Ovary (tissue), 9 donors: ENCODE results near the gene NEK11. TPM values are rescaled to one million over a fixed set of nuclear protein-coding genes. Genes with fewer than 3 reads are reported as not detected.

ENCODE experiments used
- DNase-seq, 5 donors: peaks; one replicate each; pipeline ENCODE4 v3.0.0-alpha.2; 2019 to 2020
- H3K27ac ChIP-seq, 2 donors: fragments of 200-600 bp; one replicate each; pipeline versions ENCODE4 v1.5.1 to v1.8.0; 2019 to 2022
- H3K27me3 ChIP-seq: fragments of 200-600 bp; one replicate; pipeline ENCODE4 v1.8.0; 2022
- H3K36me3 ChIP-seq: fragments of 200-600 bp; sonication (generic); one replicate; pipeline ENCODE4 v1.5.1; 2019
- H3K4me1 ChIP-seq: one replicate; pipeline ENCODE4 v1.8.1; 2013; ENCODE audit warnings: mild to moderate bottlenecking, moderate library complexity; ENCODE audit not compliant: insufficient read depth
- H3K4me3 ChIP-seq: fragments of 200-600 bp; sonication (generic); one replicate; pipeline ENCODE4 v1.5.1; 2017
- H3K9me3 ChIP-seq, 2 donors: fragments of 200-600 bp in 1 of 2; sonication (generic) in 1 of 2; one replicate each; pipeline versions ENCODE4 v1.5.1 to v1.8.1; 2013 to 2019; ENCODE audit warnings: mild to moderate bottlenecking in 1 of 2, moderate library complexity in 1 of 2
- CTCF ChIP-seq, 3 donors: fragments of 450-650 bp in 2 of 3; fragments of 200-600 bp in 1 of 3; IDR thresholded peaks; one replicate each; pipeline versions ENCODE4 v1.5.1 to v1.8.0; 2016 to 2022; ENCODE audit warnings: antibody characterized with exemption in 3 of 3, mild to moderate bottlenecking in 1 of 3
- EP300 ChIP-seq: sonication (generic); formaldehyde crosslinking; IDR thresholded peaks from one replicate; pipeline ENCODE4 v1.6.1; 2017; ENCODE audit warnings: antibody characterized with exemption
- POLR2A ChIP-seq: fragments of 450-650 bp; IDR thresholded peaks from one replicate; pipeline ENCODE4 v1.6.1; 2017; ENCODE audit warnings: antibody characterized with exemption, mild to moderate bottlenecking, moderate library complexity
- WGBS, 3 donors: extraction: QIAGEN DNeasy Blood & Tissue Kit in 1 of 3; methylation state at CpG; one replicate each; pipeline versions ENCODE4 v1.1.5 to v1.1.7; 2013 to 2017; 5-methylcytosine and 5-hydroxymethylcytosine counted together
- intact Hi-C, 4 donors: fragments of 100-400 bp; cut with DNase I; formaldehyde crosslinking; loops; one replicate each; pipeline versions ENCODE4 v1.11.0 to v1.15.1; 2022 to 2023
- polyA plus RNA-seq, 2 donors: library from polyadenylated mRNA; stranded (reverse); fragments of 200-250 nt in 1 of 2; fragments of 350-450 nt in 1 of 2; fragmentation: Illumina TruSeq in 1 of 2; extraction: RNeasy Lipid Tissue Mini Kit (QIAGEN cat#74804) in 1 of 2; gene quantifications; one replicate each; pipeline ENCODE4 v1.2.3, GENCODE V29; 2013 to 2014
- total RNA-seq, 7 donors: library from RNA; depleted of rRNA in 2 of 7; stranded (reverse); fragments of >200 nt in 2 of 7; fragmentation: NEBNext Ultra II Directional in 3 of 7; extraction: Animal tissue kit (Norgen Biotek cat#: 25700) in 3 of 7; gene quantifications; one replicate each; pipeline versions ENCODE4 v1.1.0 to v1.2.4, GENCODE V29; 2016 to 2023
- donor health status: DM: no; HTN: no; CAD: no; lungs with moderate emphysema.
- donor health status: DM: no; HTN: no; CAD: no.
- donor health status: Bipolar disorder and iron deficiency.
- donor health status: DM: yes; HTN: yes; CAD: no.
- donor health status: DM: no; HTN: no; CAD: no.
- donor health status: DM: yes; HTN: yes; CAD: no.

NEK11 gene
- total and polyA plus RNA-seq, 9 donors = 4.9 to 37.3 (median 10.7) TPM

GRCh38 chr3:131279577-131279976 is 252.9 kb downstream of the NEK11 start:
- 97 to 98% (median 97%) methylated on average over 2 of the region's 2 CpGs for WGBS, 3 donors
- H3K36me3 ChIP-seq = no peaks in the 10 kb centered on the region
- H3K9me3 ChIP-seq = no peaks in the 10 kb centered on the region
- H3K27me3 ChIP-seq = no peaks in the 10 kb centered on the region
- no peaks in the 10 kb centered on the region for H3K4me1 ChIP-seq
- no peak overlapping the region for H3K4me3 ChIP-seq
- TF ChIP-seq EP300 (no peak), CTCF (IDR thresholded peaks at IDR 0.05) (no peak), POLR2A (no peak)
- intact Hi-C loops = no loop called here
- H3K27ac ChIP-seq = no peak overlapping the region
- no peak for DNase-seq

DNA sequence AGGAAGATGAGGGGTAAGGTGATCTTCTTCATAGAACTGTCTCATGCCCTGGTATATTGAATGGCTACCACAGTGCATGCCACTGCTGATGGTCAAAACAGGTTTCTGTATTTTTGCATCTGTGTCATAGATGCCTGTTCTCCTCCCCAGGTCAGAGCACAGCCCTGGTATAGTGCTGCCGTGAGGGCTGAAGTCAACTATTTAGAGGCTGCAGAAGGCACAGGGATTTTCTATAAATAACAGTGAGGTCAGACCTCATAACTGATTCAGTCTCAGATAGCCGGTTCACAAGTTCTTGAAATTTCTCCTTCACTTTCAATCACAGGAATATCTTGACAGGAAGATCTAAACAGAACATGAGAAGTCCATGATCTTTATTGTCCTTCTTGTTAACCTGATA is 255.7 kb downstream of the NEK11 start:
- no peak for DNase-seq
- Histone ChIP-seq H3K4me3 (no peak overlapping the region), H3K9me3 (no peaks in the 10 kb centered on the region), H3K27me3 (no peaks in the 10 kb centered on the region), H3K4me1 (no peaks in the 10 kb centered on the region), H3K36me3 (no peaks in the 10 kb centered on the region), H3K27ac (no peak overlapping the region)
- 76 to 81% (median 80%) methylated on average over 2 of the region's 2 CpGs for WGBS, 3 donors
- intact Hi-C loops = no loop called here
- TF ChIP-seq EP300 = no peak
- no peak for TF ChIP-seq POLR2A
- TF ChIP-seq CTCF (IDR thresholded peaks at IDR 0.05) = no peak

DNA sequence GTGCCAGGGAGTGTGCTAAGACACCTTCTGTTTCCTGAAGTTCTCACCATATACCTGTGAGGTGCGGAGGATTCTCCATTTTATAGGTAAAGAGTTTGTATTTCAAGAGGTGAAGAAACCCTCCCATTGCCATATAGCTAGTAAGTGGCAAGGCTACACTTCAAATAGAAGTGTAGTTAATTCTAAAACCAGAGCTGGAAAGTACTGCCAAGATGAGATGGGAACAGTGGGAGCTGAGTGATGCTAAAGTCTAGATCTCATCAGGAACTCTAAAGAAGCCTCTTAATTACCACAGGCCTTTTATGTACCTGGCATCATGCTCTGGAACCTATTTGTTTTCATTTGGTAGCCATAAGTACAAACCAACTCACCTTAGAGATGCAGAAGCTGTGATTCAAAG is 256.3 kb downstream of the NEK11 start:
- TF ChIP-seq CTCF (IDR thresholded peaks at IDR 0.05) = no peak
- TF ChIP-seq POLR2A = no peak
- TF ChIP-seq EP300 = no peak
- WGBS, 3 donors = 89 to 100% (median 97%) methylated on average over 1 of the region's 1 CpG

DNA sequence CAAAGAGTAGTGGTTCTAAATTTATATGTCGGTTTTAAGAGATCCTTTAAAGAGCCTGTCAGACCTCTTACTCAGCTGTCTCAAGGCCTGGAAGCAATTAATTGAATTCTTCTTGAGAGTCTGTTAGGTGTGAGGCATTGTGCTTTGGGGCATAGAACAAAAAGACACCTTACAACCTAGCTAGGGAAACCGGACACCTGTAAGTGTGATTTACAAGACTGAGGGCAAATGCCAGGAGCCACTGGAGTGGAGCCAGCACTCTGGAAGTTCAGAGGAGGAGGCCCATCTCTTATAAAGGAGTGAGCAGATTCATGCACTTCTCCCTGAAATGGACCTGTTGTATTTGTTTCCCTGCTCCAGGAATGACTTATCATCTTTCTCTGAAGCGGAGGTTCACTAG is 257.2 kb downstream of the NEK11 start:
- WGBS, 3 donors = 70 to 91% (median 85%) methylated on average over 3 of the region's 3 CpGs
- Histone ChIP-seq H3K4me1 (no peaks in the 10 kb centered on the region), H3K4me3 (no peak overlapping the region), H3K27me3 (no peaks in the 10 kb centered on the region), H3K36me3 (no peaks in the 10 kb centered on the region), H3K27ac (no peak overlapping the region), H3K9me3 (no peaks in the 10 kb centered on the region)
- intact Hi-C loops = no loop called here
- no peak for TF ChIP-seq POLR2A
- no peak for TF ChIP-seq CTCF (IDR thresholded peaks at IDR 0.05)
- TF ChIP-seq EP300 = no peak
- DNase-seq = peak in 1 of 5 donors; percentile 20

More for the DNA sequence above, 256.3 kb downstream of the NEK11 start:
- Histone ChIP-seq H3K4me3 (no peak overlapping the region), H3K4me1 (no peaks in the 10 kb centered on the region), H3K36me3 (no peaks in the 10 kb centered on the region), H3K27me3 (no peaks in the 10 kb centered on the region), H3K9me3 (no peaks in the 10 kb centered on the region), H3K27ac (no peak overlapping the region)
- intact Hi-C loops = no loop called here
- no peak for DNase-seq

- TF ChIP-seq CTCF (IDR thresholded peaks at IDR 0.05) (no peak), POLR2A (no peak), EP300 (no peak)
- H3K9me3 ChIP-seq = no peaks in the 10 kb centered on the region
- no peaks in the 10 kb centered on the region for H3K36me3 ChIP-seq
- intact Hi-C loops = no loop called here
- no peaks in the 10 kb centered on the region for H3K4me1 ChIP-seq
- WGBS, 3 donors = 89 to 100% (median 100%) methylated on average over 1 of the region's 1 CpG
- no peaks in the 10 kb centered on the region for H3K27me3 ChIP-seq
- DNase-seq = no peak
- H3K27ac ChIP-seq = no peak overlapping the region
- no peak overlapping the region for H3K4me3 ChIP-seq
Measured at GRCh38 chr3:131284302-131284701, 257.6 kb downstream of the NEK11 start.
